ENCODE results near the gene MRPS10.
"Not testable (repeated sequence)": the region's sequence is repeated elsewhere in the genome, so short reads cannot be mapped to it uniquely, and the experiment has no call there.

MRPS10 gene

GRCh38 chr6:42204768-42205282 lies 12.8 kb downstream of the MRPS10 start:
- no peak for DNase-seq

- DNase-seq, result no peak
Measured at GRCh38 chr6:42203183-42203582, 14.5 kb downstream of the MRPS10 start.

GRCh38 chr6:42202131-42202915 lies 15.3 kb downstream of the MRPS10 start:
- not testable (repeated sequence) for DNase-seq

- DNase-seq, result no peak
Measured at GRCh38 chr6:42201382-42201781, 16.3 kb downstream of the MRPS10 start.

DNA sequence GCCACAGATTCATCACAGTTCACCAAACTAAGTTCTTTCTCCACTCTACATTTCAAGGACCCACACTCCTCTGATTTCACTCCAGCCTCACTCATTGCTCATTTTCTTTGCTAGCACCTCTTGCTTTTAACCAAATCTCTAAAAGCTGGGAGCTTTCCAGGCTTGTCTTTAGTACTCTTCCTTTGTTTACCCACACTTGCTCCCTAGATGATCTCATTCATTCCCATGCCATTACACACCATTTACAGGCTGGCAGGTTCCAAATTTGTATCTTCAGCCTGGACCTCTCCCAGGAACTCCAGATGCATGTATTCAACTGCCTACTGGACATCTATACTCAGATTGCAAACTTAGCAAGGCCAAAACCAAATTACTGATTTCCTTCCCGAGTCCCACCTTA lies 17.6 kb downstream of the MRPS10 start:
- no peak for DNase-seq

DNA sequence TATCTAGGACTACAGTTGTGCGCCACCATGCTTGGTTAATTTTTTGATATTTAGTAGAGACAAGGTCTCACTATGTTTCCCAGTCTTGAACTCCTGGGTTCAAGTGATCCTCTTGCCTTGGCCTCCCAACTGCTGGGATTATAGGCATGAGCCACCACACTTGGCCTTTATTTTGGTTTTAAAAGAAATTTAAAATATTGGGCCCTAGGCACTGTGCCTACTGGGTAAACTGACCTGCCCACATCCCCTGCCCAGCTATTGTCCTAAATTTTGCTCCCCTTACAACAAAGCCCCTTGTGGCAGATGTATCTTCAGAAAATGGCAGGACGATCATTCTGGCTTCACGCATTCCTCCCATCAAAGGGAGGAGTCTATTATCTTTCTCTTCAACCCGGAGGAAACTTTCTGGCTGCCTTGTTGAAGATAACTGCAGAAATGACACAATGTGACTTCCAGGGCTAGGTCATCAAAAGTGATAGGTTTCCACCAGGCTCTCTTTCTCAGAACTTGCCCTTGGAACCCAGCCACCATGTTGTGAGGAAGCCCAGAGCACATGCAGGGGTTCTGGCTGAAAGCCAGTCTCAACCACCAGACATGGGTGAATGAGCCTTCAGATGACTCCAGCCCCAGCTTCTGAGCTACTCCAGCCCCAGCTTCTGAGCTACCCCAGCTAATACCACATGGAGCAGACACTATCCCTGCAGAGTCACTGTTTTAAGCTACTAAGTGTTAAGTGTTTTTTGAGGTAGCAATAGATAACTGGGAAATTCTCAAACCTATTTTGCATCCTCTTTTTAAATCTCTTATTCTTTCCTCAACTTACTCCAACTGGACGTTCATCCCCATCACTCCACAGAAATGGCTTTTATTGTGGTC lies 18.3 kb downstream of the MRPS10 start:
- no peak for DNase-seq

DNA sequence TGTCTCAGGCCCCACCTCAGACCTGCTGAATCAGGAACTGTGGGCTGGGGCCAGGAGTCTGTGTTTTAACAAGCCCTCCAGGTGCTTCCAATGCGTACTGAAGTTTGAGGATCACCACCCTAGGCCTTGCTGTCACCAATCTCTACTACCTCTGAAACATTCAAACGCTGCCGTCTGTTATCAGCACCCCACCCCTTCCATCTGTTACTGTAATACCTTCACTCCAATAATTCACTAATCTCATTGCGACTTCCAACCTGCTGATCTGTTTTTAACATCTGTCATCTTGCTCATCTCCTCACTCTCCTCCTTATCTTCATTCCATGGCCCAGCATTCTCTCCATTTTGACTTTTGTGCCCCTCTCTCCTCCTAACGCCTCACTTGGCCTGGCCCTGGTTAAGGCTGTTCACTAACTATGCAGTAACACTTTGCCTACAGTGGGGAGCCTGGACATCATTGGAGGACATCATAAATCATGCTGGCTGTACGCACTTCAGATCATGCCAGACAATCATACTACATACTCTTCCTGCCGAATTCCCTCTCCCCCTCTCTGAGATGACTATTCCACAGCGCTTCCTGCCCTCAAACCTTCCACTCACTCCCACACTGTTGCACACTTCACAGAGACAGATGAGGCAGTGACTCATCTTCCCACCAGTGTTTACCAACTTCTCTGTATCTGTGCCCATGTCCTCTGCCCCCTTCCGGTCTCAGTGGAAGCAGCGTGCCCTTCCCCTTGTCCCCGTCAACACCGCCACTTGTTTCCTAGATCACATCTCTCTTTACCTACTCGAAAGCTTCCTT lies 19.9 kb downstream of the MRPS10 start:
- peak; percentile 8 for DNase-seq

GRCh38 chr6:42195415-42195814 lies 22.2 kb downstream of the MRPS10 start:
- no peak for DNase-seq

DNA sequence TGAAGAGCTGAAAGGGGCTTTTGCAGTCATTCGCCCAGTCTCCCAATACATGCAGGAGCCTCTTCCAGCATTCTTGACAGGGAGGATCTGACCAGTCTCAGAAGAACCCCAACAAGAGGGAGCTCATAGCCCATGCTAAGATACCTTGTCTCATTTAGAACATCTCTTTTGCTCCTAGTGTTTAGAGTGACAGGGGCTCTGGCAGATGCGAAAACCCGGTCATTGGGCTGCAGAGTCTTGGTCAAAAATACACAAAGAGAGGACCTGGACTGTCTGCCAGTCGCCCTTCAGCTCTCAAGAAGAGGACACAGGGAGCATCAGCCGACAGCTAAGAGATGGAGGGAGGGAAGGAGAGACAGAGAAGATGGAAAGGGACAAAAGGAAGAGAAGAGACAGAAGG lies 23.6 kb downstream of the MRPS10 start:
- no peak for DNase-seq

DNA sequence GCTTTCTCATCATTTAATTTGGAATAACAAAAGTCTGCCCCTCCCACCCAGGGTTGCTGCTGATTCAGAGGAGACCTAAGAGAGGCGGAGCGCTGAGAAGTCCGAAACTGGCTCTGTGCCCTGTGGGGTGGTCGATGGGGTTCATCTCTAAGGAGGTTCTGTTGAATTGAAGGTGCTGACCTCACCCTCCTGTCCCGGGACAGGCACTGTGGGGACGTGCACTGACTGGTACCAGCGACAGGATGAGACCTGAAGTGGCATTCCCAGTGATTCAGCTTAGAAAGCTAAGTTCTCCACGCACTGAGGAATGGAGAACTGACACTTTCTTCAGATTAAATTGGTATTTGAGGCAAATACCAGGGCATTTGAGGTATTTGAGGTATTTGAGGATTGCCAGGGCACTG lies 24.2 kb downstream of the MRPS10 start:
- no peak for DNase-seq

DNA sequence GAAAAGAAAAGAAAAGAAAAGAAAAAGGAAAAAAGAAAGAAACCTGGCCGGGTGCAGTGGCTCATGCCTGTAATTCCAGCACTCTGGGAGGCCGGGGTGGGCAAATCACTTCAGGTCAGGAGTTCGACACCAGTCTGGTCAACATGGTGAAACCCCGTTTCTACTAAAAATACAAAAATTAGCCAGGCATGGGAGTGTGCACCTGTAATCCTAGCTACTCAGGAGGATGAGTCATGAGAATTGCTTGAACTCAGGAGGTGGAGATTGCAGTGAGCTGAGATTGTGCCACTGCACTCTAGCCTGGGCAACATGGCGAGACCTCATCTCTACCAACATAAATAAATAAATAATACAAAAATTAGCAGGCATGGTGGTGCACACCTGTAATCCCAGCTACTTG lies 25.3 kb downstream of the MRPS10 start:
- DNase-seq, result not testable (repeated sequence)

DNA sequence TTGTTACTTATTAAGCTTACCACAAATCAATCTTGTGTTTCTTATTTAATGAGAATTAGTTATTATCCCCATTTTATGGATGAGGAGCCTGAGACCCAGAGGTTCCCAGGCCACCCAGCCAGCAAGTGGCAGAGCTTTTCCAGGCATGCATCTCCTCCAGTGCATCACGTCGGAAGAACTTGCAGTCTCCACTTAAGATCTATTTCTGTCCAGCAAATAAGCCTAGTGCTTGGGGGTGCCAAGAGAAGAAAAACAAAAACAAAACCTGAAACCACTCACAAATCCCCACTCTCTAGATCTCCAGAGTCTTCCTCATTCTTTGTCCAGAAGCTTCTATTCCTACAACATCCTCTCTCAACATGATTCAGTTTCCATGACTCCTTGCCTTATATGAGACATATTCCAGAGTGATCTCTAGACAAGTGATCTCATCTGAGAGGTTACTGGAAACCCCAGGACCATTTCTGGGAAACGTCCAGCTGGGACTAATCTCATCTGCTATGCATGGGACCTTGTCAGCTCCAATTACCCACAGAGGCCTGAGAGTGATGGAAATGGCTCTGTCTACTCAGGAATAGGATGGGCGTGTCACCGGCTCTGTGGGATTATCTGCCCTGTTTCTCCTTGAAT lies 27.0 kb downstream of the MRPS10 start:
- DNase-seq, result no peak

DNA sequence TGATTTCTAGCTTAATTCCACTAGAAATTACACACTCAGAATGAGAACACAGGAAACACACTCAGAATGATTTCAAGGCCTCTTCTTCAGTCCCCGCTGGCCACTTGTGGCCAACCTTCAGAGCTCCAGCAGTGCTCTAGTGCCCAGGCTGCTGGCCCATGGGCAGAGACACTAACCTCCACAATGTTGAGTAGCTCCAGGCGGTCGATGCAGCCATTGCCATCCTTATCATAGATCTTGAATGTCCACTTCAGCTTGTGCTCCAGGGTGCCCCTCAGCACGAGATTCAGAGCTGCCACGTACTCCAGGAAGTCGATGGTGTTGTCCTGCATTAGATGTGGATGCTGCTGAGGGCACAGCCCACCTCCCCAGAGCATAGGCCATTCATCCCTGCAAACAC lies 29.3 kb downstream of the MRPS10 start:
- DNase-seq, result no peak

- no peak for DNase-seq
Measured at GRCh38 chr6:42185597-42185996, 32.1 kb downstream of the MRPS10 start.

DNA sequence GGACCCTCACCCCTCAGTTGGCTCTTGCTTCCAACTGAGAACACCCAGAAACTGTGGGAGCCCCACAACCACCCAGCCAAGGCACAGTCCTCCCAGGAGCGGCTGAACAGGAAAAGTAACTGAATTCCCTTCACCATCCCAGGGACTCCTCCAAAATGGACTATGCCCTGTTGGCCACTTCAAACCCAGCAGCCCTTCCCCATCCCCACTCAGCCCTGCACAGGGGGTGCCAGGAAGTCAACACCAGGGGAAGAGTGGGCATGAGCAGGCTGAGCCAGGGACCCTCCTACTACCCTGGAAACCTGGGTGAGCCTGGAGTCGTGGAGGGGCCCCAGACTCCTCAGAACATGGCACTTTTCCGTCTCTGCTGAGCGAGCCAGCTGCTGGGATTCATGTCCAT lies 33.2 kb downstream of the MRPS10 start:
- DNase-seq, result no peak

DNA sequence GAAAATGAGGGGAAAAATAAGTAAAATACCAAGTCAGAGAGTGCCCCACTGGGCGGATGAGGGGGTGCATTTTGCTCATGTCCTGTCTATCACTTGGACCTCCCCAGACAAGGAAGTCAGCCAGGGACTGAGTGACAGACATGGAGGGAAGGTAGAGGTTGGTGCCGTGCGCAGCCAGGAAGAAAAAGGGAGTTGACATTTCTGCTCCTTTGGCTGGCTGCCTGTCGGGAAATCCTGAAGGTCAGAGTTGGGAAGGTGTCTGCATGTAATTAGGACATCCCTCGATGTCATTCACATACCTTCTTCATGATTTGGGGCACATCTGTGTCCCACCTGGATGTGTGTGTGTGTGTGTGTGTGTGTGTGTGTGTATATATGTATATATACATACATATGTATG lies 35.6 kb downstream of the MRPS10 start:
- no peak for DNase-seq

DNA sequence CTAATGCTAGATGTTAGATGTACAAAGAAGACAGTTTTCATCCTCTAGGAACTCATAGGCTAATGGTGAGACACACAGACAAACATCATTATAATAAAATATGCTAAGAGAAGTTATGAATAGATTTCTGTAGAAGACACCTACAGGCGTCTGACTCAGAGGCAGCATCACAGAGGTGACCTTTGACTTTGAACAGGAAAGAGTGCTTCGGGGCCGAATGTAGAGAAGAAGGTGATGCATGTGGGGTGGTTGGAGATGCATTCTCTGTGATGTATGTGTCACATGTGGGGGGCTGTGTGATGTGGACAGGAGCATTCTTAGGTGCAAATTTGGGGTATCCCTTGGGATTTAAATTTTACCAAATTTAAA lies 37.7 kb downstream of the MRPS10 start:
- no peak for DNase-seq

- no peak for DNase-seq
Measured at GRCh38 chr6:42179261-42179944, 38.3 kb downstream of the MRPS10 start.

DNA sequence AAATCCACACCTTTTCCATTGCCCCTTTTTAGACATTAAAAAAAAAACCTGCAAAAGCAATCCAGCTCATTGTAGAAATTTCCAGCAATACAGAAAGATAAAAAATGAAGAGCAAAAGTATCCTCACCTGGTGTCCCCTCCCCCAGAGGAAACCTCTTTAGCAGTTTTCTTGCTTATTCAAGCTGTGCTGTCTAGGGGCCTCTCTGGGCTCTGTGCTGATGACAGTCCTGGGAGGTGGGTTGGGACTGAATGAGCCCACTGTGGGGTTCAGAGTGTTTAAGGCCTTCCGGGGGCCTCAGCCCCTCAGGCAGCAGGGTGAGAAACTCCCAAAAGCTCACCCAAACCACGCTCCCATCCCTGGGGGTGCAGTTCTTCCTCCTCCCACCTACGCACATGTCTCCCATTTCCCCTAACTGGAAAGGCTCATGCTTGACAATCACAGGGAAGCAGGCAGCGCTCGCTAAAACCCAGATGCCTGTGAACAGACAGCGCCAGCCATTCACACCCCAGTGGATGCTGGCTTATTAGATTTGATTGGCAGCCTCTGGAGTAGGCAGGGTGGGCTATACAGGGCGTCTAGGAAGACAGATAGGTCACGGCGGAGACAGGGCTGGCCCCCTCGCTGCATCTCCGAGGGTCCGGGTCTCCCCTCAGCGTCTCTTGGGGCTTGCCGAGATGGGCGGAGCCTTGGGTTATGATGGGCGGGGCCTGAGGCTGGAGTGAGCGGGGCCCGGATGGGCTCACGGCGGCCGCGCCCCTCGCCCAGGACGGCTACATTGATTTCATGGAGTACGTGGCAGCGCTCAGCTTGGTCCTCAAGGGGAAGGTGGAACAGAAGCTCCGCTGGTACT lies 39.9 kb downstream of the MRPS10 start:
- no peak for DNase-seq

GRCh38 chr6:42176981-42177380 lies 40.7 kb downstream of the MRPS10 start:
- DNase-seq, result no peak

DNA sequence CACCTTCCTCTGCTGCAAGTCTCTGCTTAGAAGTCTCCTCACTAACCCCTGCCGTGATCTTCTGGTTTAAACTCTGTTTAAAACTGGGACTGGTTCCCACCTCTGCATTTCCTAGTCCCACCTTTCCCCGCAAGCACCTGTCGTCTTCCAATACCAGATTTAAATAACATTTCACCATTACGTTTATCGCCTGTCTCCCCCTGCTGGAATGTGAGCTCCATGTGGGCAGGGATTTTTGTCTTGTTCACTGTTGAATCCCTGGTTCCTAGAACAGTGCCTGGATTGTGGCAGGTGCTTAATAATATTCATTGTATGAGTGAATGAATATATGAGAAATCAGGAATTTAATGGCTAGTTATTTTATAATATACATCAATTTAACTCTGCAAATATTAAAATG lies 41.8 kb downstream of the MRPS10 start:
- DNase-seq, result no peak

Data from stimulated activated naive CD4-positive, alpha-beta T cell treated with Interleukin-2 at 50 U/mL for 16 hours (primary cell).